Natural killer cell (primary cell): ENCODE data around the gene NF1. TPM values are rescaled to one million over a fixed set of nuclear protein-coding genes. Genes with fewer than 3 reads are reported as not detected.

Source experiments
- ATAC-seq, 3 donors: fragments of 150-1000 bp in 2 of 3; fragments of 200-7000 bp in 1 of 3; cut with Tn5 transposase; 1 replicate in 1 of 3; 2 replicates in 2 of 3; pipeline ENCODE4 v1.10.0; 2021; ENCODE audit warnings: mild to moderate bottlenecking in 2 of 3, moderate library complexity in 2 of 3
- DNase-seq, 2 donors: peaks; one replicate each; pipeline versions ENCODE4 v3.0.0 to v3.0.0-alpha.2; 2013 to 2021; ENCODE audit warnings: mixed read lengths in 1 of 2
- H3K27ac ChIP-seq: one replicate; pipeline ENCODE4 v1.5.1; 2013; ENCODE audit warnings: mild to moderate bottlenecking, low read length
- H3K27me3 ChIP-seq: one replicate; pipeline ENCODE4 v1.6.1; 2013; ENCODE audit warnings: low read length; ENCODE audit not compliant: control insufficient read depth, insufficient read depth
- H3K36me3 ChIP-seq: one replicate; pipeline ENCODE4 v1.6.1; 2013; ENCODE audit warnings: low read length; ENCODE audit not compliant: control insufficient read depth, insufficient read depth
- H3K4me1 ChIP-seq: one replicate; pipeline ENCODE4 v1.6.1; 2013; ENCODE audit warnings: low read length; ENCODE audit not compliant: control insufficient read depth, insufficient read depth
- H3K4me3 ChIP-seq: one replicate; pipeline ENCODE4 v1.5.1; 2013; ENCODE audit warnings: low read length
- H3K9me3 ChIP-seq: one replicate; pipeline ENCODE4 v1.6.1; 2013; ENCODE audit warnings: low read length; ENCODE audit not compliant: control insufficient read depth, insufficient read depth
- H3K27ac Mint-ChIP-seq, 2 donors: one replicate each; pipeline ENCODE4 v1.8.0; 2022; ENCODE audit warnings: mild to moderate bottlenecking in 2 of 2, mixed read lengths in 2 of 2, moderate library complexity in 1 of 2
- H3K27me3 Mint-ChIP-seq, 2 donors: one replicate each; pipeline ENCODE4 v1.8.0; 2022; ENCODE audit warnings: low read depth in 2 of 2, mixed read lengths in 2 of 2
- H3K36me3 Mint-ChIP-seq: one replicate; pipeline ENCODE4 v1.8.0; 2022; ENCODE audit warnings: mixed read lengths
- H3K4me1 Mint-ChIP-seq, 2 donors: one replicate each; pipeline ENCODE4 v1.8.0; 2022; ENCODE audit warnings: mixed read lengths in 2 of 2
- H3K4me3 Mint-ChIP-seq: one replicate; pipeline ENCODE4 v1.8.0; 2022; ENCODE audit warnings: mild to moderate bottlenecking, moderate library complexity, mixed read lengths
- H3K9me3 Mint-ChIP-seq, 2 donors: one replicate each; pipeline ENCODE4 v1.8.0; 2022; ENCODE audit warnings: mixed read lengths in 2 of 2
- CTCF ChIP-seq: fragments of 200-600 bp; IDR thresholded peaks from one replicate; pipeline ENCODE4 v1.8.0; 2022; ENCODE audit warnings: antibody characterized with exemption
- WGBS: methylation state at CpG from one replicate; pipeline ENCODE4 v1.1.7; 2013; ENCODE audit warnings: missing lambda C conversion rate; ENCODE audit not compliant: insufficient coverage; 5-methylcytosine and 5-hydroxymethylcytosine counted together
- intact Hi-C: fragments of 100-400 bp; cut with micrococcal nuclease; formaldehyde crosslinking; loops from one replicate; pipeline ENCODE4 v1.14.2; 2022
- total RNA-seq, 4 donors: library from RNA; stranded (reverse); fragments of 120-200 nt in 1 of 4; gene quantifications; one replicate each; pipeline versions ENCODE4 v1.2.3 to v1.2.4, GENCODE V29; 2013 to 2022

The NF1 gene
- total RNA-seq, 3 donors from 2014 or later (not counting 1 experiment from before 2014, with no cell fraction given) = 30.3 to 40.7 (median 38.8) TPM

GRCh38 chr17:31299624-31300023 lies 204.8 kb downstream of the NF1 start:
- no peaks in the 10 kb centered on the region for H3K4me1 ChIP-seq
- intact Hi-C loops = no loop called here
- H3K27ac ChIP-seq = no peak overlapping the region
- no peaks in the 10 kb centered on the region for H3K27me3 Mint-ChIP-seq
- ATAC-seq (no peak), DNase-seq (no peak)
- no peaks in the 10 kb centered on the region for H3K27me3 ChIP-seq
- H3K9me3 Mint-ChIP-seq = no peaks in the 10 kb centered on the region
- H3K36me3 Mint-ChIP-seq = peaks cover 14% of the 10 kb centered on the region
- no peak for TF ChIP-seq CTCF
- H3K9me3 ChIP-seq = no peaks in the 10 kb centered on the region
- H3K36me3 ChIP-seq = peaks cover 16% of the 10 kb centered on the region
- H3K27ac Mint-ChIP-seq = no peak overlapping the region
- H3K4me3 ChIP-seq = no peak overlapping the region
- no peak overlapping the region for H3K4me3 Mint-ChIP-seq
- peaks cover 13 to 25% of the 10 kb centered on the region in 2 donors for H3K4me1 Mint-ChIP-seq

- Mint-ChIP-seq H3K27ac (peak overlapping the region; percentile 88 to 89), H3K36me3 (peaks cover 23% of the 10 kb centered on the region), H3K9me3 (no peaks in the 10 kb centered on the region), H3K4me1 (peaks cover 67 to 80% of the 10 kb centered on the region in 2 donors), H3K4me3 (peak overlapping the region; percentile 8), H3K27me3 (no peaks in the 10 kb centered on the region)
- Histone ChIP-seq H3K27ac (peak overlapping the region; percentile 86), H3K4me1 (peaks cover 18% of the 10 kb centered on the region), H3K4me3 (no peak overlapping the region), H3K36me3 (peaks cover 37% of the 10 kb centered on the region), H3K9me3 (no peaks in the 10 kb centered on the region), H3K27me3 (no peaks in the 10 kb centered on the region)
- no CpG with 5 or more reads among the region's 1 CpG for WGBS
- DNase-seq (no peak), ATAC-seq (no peak)
- intact Hi-C loops = no loop called here
- TF ChIP-seq CTCF = no peak
These were observed 212.9 kb downstream of the NF1 start for GRCh38 chr17:31307640-31308039.

GRCh38 chr17:31308372-31309334 lies 213.9 kb downstream of the NF1 start:
- peaks cover 31% of the 10 kb centered on the region for H3K36me3 ChIP-seq
- H3K27ac ChIP-seq = peak overlapping the region; percentile 86
- peaks cover 18% of the 10 kb centered on the region for H3K4me1 ChIP-seq
- intact Hi-C loops = no loop called here
- Mint-ChIP-seq H3K36me3 (peaks cover 16% of the 10 kb centered on the region), H3K9me3 (no peaks in the 10 kb centered on the region), H3K27me3 (no peaks in the 10 kb centered on the region), H3K27ac (peak overlapping the region; percentile 88 to 89), H3K4me3 (peak overlapping the region; percentile 95), H3K4me1 (peaks cover 71 to 76% of the 10 kb centered on the region in 2 donors)
- no peak for TF ChIP-seq CTCF
- DNase-seq (peak in 1 of 2 donors; percentile 64), ATAC-seq (peak; percentile 36 to 38 (median 38))
- peak overlapping the region; percentile 62 for H3K4me3 ChIP-seq
- no peaks in the 10 kb centered on the region for H3K27me3 ChIP-seq
- no peaks in the 10 kb centered on the region for H3K9me3 ChIP-seq
- 38% methylated on average over 5 of the region's 5 CpGs for WGBS
